PFSK-1 (cell line): ENCODE measurements around the gene PPP1R2.

Experiments
- FOXP2 ChIP-seq: optimal IDR thresholded peaks from 2 replicates; pipeline ENCODE3; 2011; ENCODE audit warnings: borderline replicate concordance, control low read depth, inconsistent platforms; ENCODE audit not compliant: insufficient read depth; ENCODE audit errors: extremely low read length, extremely low read depth
- POLR2AphosphoS5 ChIP-seq: IDR thresholded peaks from 2 replicates; pipeline ENCODE4 v1.6.1; 2012; ENCODE audit warnings: low read depth, mild to moderate bottlenecking, control low read depth, low read length, moderate library complexity

DNA sequence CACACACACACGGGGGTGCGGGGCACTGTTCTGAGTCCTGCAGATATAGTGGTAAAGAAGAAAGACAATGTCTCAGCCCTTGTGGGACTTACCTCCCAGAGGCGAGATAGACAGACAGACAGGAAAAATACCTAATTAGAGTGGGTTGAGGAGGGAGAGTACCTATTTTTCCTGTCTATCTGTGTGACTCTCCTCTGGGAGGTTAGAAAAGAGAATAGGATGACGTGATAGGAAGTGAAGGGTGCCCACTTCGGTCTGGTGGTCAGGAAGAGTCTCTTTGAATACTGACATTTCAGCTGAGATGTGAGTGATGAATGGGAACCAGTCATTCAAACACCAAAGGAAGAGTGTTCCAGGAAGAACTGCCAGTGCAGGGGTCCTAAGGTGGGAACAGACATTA is 44.7 kb upstream of the PPP1R2 start:
- TF ChIP-seq FOXP2 (no peak), POLR2AphosphoS5 (no peak)
